Naive B cell (primary cell): Measurements from ENCODE around the gene HLF. TPM values are rescaled to one million over a fixed set of nuclear protein-coding genes. Genes with fewer than 3 reads are reported as not detected.

ENCODE experiments used
- ATAC-seq, 2 donors: fragments of 150-1000 bp; cut with Tn5 transposase; 2 replicates each; pipeline ENCODE4 v1.10.0; 2021; ENCODE audit warnings: low read depth in 2 of 2, mild to moderate bottlenecking in 2 of 2, moderate library complexity in 2 of 2
- DNase-seq: peaks from one replicate; pipeline ENCODE4 v3.0.0; 2022
- H3K27ac Mint-ChIP-seq, 6 donors: one replicate each; pipeline ENCODE4 v1.8.0; 2020 to 2022; ENCODE audit warnings: mild to moderate bottlenecking in 6 of 6, mixed read lengths in 6 of 6, moderate library complexity in 5 of 6, inconsistent platforms in 2 of 6
- H3K27me3 Mint-ChIP-seq, 3 donors: one replicate each; pipeline ENCODE4 v1.8.0; 2021 to 2022; ENCODE audit warnings: mixed read lengths in 3 of 3, mild to moderate bottlenecking in 1 of 3
- H3K36me3 Mint-ChIP-seq, 2 donors: one replicate each; pipeline ENCODE4 v1.8.0; 2020 to 2022; ENCODE audit warnings: mixed read lengths in 2 of 2, inconsistent platforms in 1 of 2, mild to moderate bottlenecking in 1 of 2
- H3K4me1 Mint-ChIP-seq, 3 donors: one replicate each; pipeline ENCODE4 v1.8.0; 2020 to 2022; ENCODE audit warnings: mixed read lengths in 3 of 3, inconsistent platforms in 1 of 3, mild to moderate bottlenecking in 1 of 3, moderate library complexity in 1 of 3
- H3K4me3 Mint-ChIP-seq, 8 donors: one replicate each; pipeline ENCODE4 v1.8.0; 2020 to 2022; ENCODE audit warnings: mild to moderate bottlenecking in 8 of 8, mixed read lengths in 8 of 8, moderate library complexity in 8 of 8, inconsistent platforms in 2 of 8
- H3K9me3 Mint-ChIP-seq, 7 donors: one replicate each; pipeline ENCODE4 v1.8.0; 2020 to 2022; ENCODE audit warnings: mixed read lengths in 7 of 7, mild to moderate bottlenecking in 5 of 7, inconsistent platforms in 2 of 7, moderate library complexity in 1 of 7
- polyA plus RNA-seq, 6 donors: library from polyadenylated mRNA; unstranded; fragments of 300-500 nt; fragmentation: Illumina TruSeq; gene quantifications; one replicate each; pipeline ENCODE4 v1.2.3, GENCODE V29; 2021; ENCODE audit warnings: low read depth in 6 of 6

The HLF gene
- polyA plus RNA-seq, 6 donors from 2014 or later, result not detected

- Mint-ChIP-seq H3K4me3 (peak overlapping the region in 7 of 8 donors; percentile 39 to 77 (median 57)), H3K4me1 (peaks cover 10 to 17% (median 15%) of the 10 kb centered on the region in 3 donors), H3K27me3 (peaks cover 37 to 59% (median 44%) of the 10 kb centered on the region in 3 donors), H3K27ac (no peak overlapping the region), H3K9me3 (peaks cover 2 to 11% (median 8%) of the 10 kb centered on the region in 7 donors), H3K36me3 (peaks cover 5 to 7% of the 10 kb centered on the region in 2 donors)
- DNase-seq (no peak), ATAC-seq (no peak)
These were observed 26.9 kb upstream of the HLF start for GRCh38 chr17:55237841-55238178.

- Mint-ChIP-seq H3K9me3 (peaks cover 3 to 7% (median 5%) of the 10 kb centered on the region in 7 donors), H3K4me3 (peak overlapping the region; percentile 63 to 87 (median 78)), H3K36me3 (peaks cover 5 to 7% of the 10 kb centered on the region in 2 donors), H3K27ac (no peak overlapping the region), H3K27me3 (peaks cover 42 to 64% (median 49%) of the 10 kb centered on the region in 3 donors), H3K4me1 (peaks cover 10 to 17% (median 15%) of the 10 kb centered on the region in 3 donors)
- DNase-seq (peak; percentile 14), ATAC-seq (peak; percentile 65 to 74)
These were observed 26.4 kb upstream of the HLF start for GRCh38 chr17:55238179-55238930.

GRCh38 chr17:55238931-55239297 lies 25.8 kb upstream of the HLF start:
- Mint-ChIP-seq H3K4me1 (peaks cover 10 to 17% (median 15%) of the 10 kb centered on the region in 3 donors), H3K4me3 (peak overlapping the region; percentile 4 to 87 (median 78)), H3K27ac (no peak overlapping the region), H3K36me3 (peaks cover 5 to 7% of the 10 kb centered on the region in 2 donors), H3K9me3 (peaks cover 2 to 7% (median 5%) of the 10 kb centered on the region in 7 donors), H3K27me3 (peaks cover 45 to 68% (median 50%) of the 10 kb centered on the region in 3 donors)
- no peak for DNase-seq
- ATAC-seq, result no peak

- peaks cover 3 to 7% (median 5%) of the 10 kb centered on the region in 7 donors for H3K9me3 Mint-ChIP-seq
These were observed 23.7 kb upstream of the HLF start for GRCh38 chr17:55241097-55241496.

GRCh38 chr17:55242476-55242875 lies 22.3 kb upstream of the HLF start:
- H3K4me1 Mint-ChIP-seq, result peaks cover 7 to 13% (median 13%) of the 10 kb centered on the region in 3 donors
- H3K4me3 Mint-ChIP-seq, result no peak overlapping the region
- ATAC-seq (no peak), DNase-seq (no peak)
- H3K27ac Mint-ChIP-seq, result no peak overlapping the region
- peaks cover 3 to 10% (median 5%) of the 10 kb centered on the region in 7 donors for H3K9me3 Mint-ChIP-seq
- H3K27me3 Mint-ChIP-seq, result peaks cover 58 to 75% (median 69%) of the 10 kb centered on the region in 3 donors
- peaks cover 5 to 7% of the 10 kb centered on the region in 2 donors for H3K36me3 Mint-ChIP-seq

More at GRCh38 chr17:55241097-55241496, 23.7 kb upstream of the HLF start:
- peaks cover 10 to 17% (median 15%) of the 10 kb centered on the region in 3 donors for H3K4me1 Mint-ChIP-seq
- no peak for ATAC-seq
- peaks cover 60 to 69% (median 63%) of the 10 kb centered on the region in 3 donors for H3K27me3 Mint-ChIP-seq
- H3K4me3 Mint-ChIP-seq, result no peak overlapping the region
- H3K27ac Mint-ChIP-seq, result no peak overlapping the region
- H3K36me3 Mint-ChIP-seq, result peaks cover 5 to 7% of the 10 kb centered on the region in 2 donors
- DNase-seq, result no peak

GRCh38 chr17:55245986-55246385 lies 18.8 kb upstream of the HLF start:
- Mint-ChIP-seq H3K36me3 (peaks cover 5 to 7% of the 10 kb centered on the region in 2 donors), H3K27me3 (peaks cover 51 to 85% (median 76%) of the 10 kb centered on the region in 3 donors), H3K4me3 (no peak overlapping the region), H3K27ac (no peak overlapping the region), H3K4me1 (no peaks in the 10 kb centered on the region), H3K9me3 (peaks cover 3 to 14% (median 5%) of the 10 kb centered on the region in 7 donors)
- DNase-seq (no peak), ATAC-seq (no peak)

GRCh38 chr17:55246583-55246982 lies 18.2 kb upstream of the HLF start:
- Mint-ChIP-seq H3K4me1 (no peaks in the 10 kb centered on the region), H3K27ac (no peak overlapping the region), H3K36me3 (peaks cover 5 to 7% of the 10 kb centered on the region in 2 donors), H3K9me3 (peaks cover 3 to 14% (median 5%) of the 10 kb centered on the region in 7 donors), H3K27me3 (peaks cover 56 to 88% (median 75%) of the 10 kb centered on the region in 3 donors), H3K4me3 (no peak overlapping the region)
- no peak for DNase-seq
- no peak for ATAC-seq

GRCh38 chr17:55248077-55248476 lies 16.7 kb upstream of the HLF start:
- H3K36me3 Mint-ChIP-seq, result no peaks in the 10 kb centered on the region
- no peaks in the 10 kb centered on the region for H3K4me1 Mint-ChIP-seq
- DNase-seq (no peak), ATAC-seq (no peak)
- peaks cover 0 to 8% (median 2%) of the 10 kb centered on the region in 7 donors for H3K9me3 Mint-ChIP-seq
- H3K27ac Mint-ChIP-seq, result no peak overlapping the region
- no peak overlapping the region for H3K4me3 Mint-ChIP-seq
- H3K27me3 Mint-ChIP-seq, result peaks cover 55 to 90% (median 73%) of the 10 kb centered on the region in 3 donors

- Mint-ChIP-seq H3K36me3 (no peaks in the 10 kb centered on the region), H3K9me3 (peaks cover 0 to 7% (median 2%) of the 10 kb centered on the region in 7 donors), H3K27me3 (peaks cover 47 to 84% (median 71%) of the 10 kb centered on the region in 3 donors)
These were observed 14.9 kb upstream of the HLF start for GRCh38 chr17:55249861-55250260.

GRCh38 chr17:55254375-55254774 lies 10.4 kb upstream of the HLF start:
- peaks cover 51 to 67% (median 64%) of the 10 kb centered on the region in 3 donors for H3K27me3 Mint-ChIP-seq
- no peaks in the 10 kb centered on the region for H3K36me3 Mint-ChIP-seq
- no peak for DNase-seq
- peaks cover 0 to 6% (median 2%) of the 10 kb centered on the region in 7 donors for H3K9me3 Mint-ChIP-seq
- H3K4me1 Mint-ChIP-seq, result no peaks in the 10 kb centered on the region
- no peak overlapping the region for H3K4me3 Mint-ChIP-seq
- no peak for ATAC-seq
- H3K27ac Mint-ChIP-seq, result no peak overlapping the region

More at GRCh38 chr17:55249861-55250260, 14.9 kb upstream of the HLF start:
- ATAC-seq (no peak), DNase-seq (no peak)
- no peak overlapping the region for H3K27ac Mint-ChIP-seq
- no peaks in the 10 kb centered on the region for H3K4me1 Mint-ChIP-seq
- no peak overlapping the region for H3K4me3 Mint-ChIP-seq

GRCh38 chr17:55258578-55259135 lies 6.1 kb upstream of the HLF start:
- DNase-seq (no peak), ATAC-seq (no peak)
- Mint-ChIP-seq H3K9me3 (peaks cover 0 to 16% (median 7%) of the 10 kb centered on the region in 7 donors), H3K27me3 (peaks cover 63 to 70% (median 70%) of the 10 kb centered on the region in 3 donors), H3K4me1 (peaks cover 2 to 8% (median 4%) of the 10 kb centered on the region in 3 donors), H3K4me3 (no peak overlapping the region), H3K36me3 (no peaks in the 10 kb centered on the region), H3K27ac (no peak overlapping the region)

- Mint-ChIP-seq H3K9me3 (peaks cover 0 to 18% (median 8%) of the 10 kb centered on the region in 7 donors), H3K4me3 (no peak overlapping the region), H3K27me3 (peaks cover 68 to 73% (median 70%) of the 10 kb centered on the region in 3 donors), H3K4me1 (peaks cover 11 to 17% (median 14%) of the 10 kb centered on the region in 3 donors), H3K27ac (no peak overlapping the region), H3K36me3 (no peaks in the 10 kb centered on the region)
- ATAC-seq (no peak), DNase-seq (no peak)
These were observed 5.1 kb upstream of the HLF start for GRCh38 chr17:55259684-55260111.

GRCh38 chr17:55261311-55261710 lies 3.4 kb upstream of the HLF start:
- Mint-ChIP-seq H3K27me3 (peaks cover 66 to 82% (median 67%) of the 10 kb centered on the region in 3 donors), H3K4me3 (no peak overlapping the region), H3K27ac (no peak overlapping the region), H3K9me3 (peaks cover 0 to 18% (median 9%) of the 10 kb centered on the region in 7 donors), H3K4me1 (peaks cover 11 to 22% (median 14%) of the 10 kb centered on the region in 3 donors), H3K36me3 (no peaks in the 10 kb centered on the region)
- ATAC-seq (no peak), DNase-seq (no peak)
